ENCODE data around the gene E2F1. TPM values are rescaled to one million over a fixed set of nuclear protein-coding genes. Genes with fewer than 3 reads are reported as not detected.

Gene E2F1
- total RNA-seq, 2 experiments from 2014 or later = 128 to 148 TPM

DNA sequence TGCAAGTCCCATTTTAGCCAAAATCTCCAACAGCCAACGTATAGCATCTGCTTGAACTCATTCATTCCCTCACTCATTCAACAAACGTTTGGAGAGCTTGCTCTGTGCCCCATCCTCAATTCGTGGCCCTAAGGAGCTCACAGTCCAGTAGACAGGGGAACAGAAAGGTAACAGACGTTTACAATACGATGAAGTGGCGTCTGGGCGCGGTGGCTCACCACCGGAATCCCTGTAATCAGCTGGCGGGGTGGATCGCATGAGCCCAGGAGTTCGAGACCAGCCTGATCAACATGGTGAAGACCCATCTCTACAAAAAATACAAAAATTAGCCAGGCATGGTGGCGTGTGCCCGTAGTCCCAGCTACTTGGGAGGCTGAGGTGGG, 790 bp upstream of the E2F1 start:
- H3K4me1 ChIP-seq (ENCODE audit: insufficient read depth, low read length, poor library complexity, severe bottlenecking) = peaks cover 64% of the 10 kb centered on the region
- peaks cover 33% of the 10 kb centered on the region for H3K79me2 ChIP-seq (ENCODE audit: insufficient read depth, low read depth, low read length)
- BruUV-seq (replicated peaks) = TSS peak; percentile 67
- peak overlapping the region; percentile 24 for H3K27ac ChIP-seq (ENCODE audit: low read depth, low read length, poor library complexity, severe bottlenecking)
- ChIA-PET CTCF (ENCODE audit: unreplicated experiment) (no interaction called here), POLR2A (interaction anchor here (0.6 to 1.3 kb wide), 3 partner anchors 22 to 285 kb away, joined by 3 read pairs; partner anchors contain the start of genes CDK5RAP1 and PXMP4)
- no peak for DNase-seq (ENCODE audit: low spot score)
- H3K9me3 ChIP-seq (ENCODE audit: low read length) = no peaks in the 10 kb centered on the region
- peaks cover 32% of the 10 kb centered on the region for H3K36me3 ChIP-seq (ENCODE audit: insufficient read depth, low read length)
- intact Hi-C loops (cut with micrococcal nuclease; ENCODE audit: unreplicated experiment) = loop anchor here (1.0 to 10.0 kb wide), 5 partner anchors 44 to 1928 kb away; partner anchors contain the start of genes EIF2S2, SPAG4 and ZNF341
- no peak for TF ChIP-seq EZH2phosphoT487 (IDR thresholded peaks at IDR 0.05; ENCODE audit: borderline replicate concordance, low read depth, low read length)
- TF ChIP-seq, protein P1, sequence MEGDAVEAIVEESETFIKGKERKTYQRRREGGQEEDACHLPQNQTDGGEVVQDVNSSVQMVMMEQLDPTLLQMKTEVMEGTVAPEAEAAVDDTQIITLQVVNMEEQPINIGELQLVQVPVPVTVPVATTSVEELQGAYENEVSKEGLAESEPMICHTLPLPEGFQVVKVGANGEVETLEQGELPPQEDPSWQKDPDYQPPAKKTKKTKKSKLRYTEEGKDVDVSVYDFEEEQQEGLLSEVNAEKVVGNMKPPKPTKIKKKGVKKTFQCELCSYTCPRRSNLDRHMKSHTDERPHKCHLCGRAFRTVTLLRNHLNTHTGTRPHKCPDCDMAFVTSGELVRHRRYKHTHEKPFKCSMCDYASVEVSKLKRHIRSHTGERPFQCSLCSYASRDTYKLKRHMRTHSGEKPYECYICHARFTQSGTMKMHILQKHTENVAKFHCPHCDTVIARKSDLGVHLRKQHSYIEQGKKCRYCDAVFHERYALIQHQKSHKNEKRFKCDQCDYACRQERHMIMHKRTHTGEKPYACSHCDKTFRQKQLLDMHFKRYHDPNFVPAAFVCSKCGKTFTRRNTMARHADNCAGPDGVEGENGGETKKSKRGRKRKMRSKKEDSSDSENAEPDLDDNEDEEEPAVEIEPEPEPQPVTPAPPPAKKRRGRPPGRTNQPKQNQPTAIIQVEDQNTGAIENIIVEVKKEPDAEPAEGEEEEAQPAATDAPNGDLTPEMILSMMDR (conservative IDR thresholded peaks at IDR 0.05; ENCODE audit: low read length) = no peak
- peak overlapping the region; percentile 64 for H3K4me2 ChIP-seq (ENCODE audit: low read length)
- peak overlapping the region; percentile 54; the same call in 1 of the 2 replicates for H2AFZ ChIP-seq (ENCODE audit: low read length)
- H4K20me1 ChIP-seq (ENCODE audit: insufficient read depth, low read length) = peaks cover 14% of the 10 kb centered on the region
- no peaks in the 10 kb centered on the region for H3K9me2 ChIP-seq (ENCODE audit: insufficient read depth, low read length)
- peak overlapping the region; percentile 41 for H3K4me3 ChIP-seq (ENCODE audit: low read depth, low read length, poor library complexity, severe bottlenecking)

DNA sequence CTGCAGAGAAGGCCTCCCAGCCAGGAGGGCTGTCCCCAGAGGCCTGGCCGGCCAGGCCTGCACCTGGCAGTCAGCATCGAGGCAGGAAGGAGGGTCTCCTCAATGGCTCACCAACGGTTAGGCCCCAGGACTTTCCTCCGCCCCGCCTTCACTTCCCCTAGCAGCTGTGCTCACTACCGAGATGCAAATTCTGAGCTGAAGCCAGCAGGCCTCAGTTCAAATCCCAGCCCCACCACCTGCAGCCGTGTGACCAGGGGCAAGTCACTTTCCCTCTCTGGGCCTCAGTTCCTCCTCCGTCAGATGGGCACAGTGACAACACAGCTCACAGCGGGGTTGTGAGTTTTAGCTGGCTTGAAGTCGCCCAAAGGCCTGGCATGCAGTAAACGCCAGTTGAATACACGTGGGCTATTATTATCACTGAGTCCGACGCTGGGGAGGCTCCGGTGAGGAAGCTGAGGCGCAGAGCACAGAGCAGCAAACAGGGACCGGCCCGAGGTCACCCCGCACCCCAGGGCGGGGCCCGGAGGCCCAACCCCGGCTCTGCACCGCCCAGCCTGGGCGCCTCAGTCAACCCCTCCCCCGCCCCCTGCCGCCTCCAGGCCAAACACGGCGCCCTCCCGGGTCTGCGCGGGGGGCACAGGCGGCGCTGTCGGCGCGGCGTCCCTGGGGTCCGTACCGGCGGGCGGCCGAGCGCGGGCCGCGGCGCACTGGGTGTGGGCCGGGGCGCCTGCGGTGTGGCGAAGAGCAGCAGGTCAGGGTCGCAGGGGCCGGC, 671 bp downstream of the E2F1 start:
- Histone ChIP-seq H3K9me2 (ENCODE audit: insufficient read depth, low read length) (no peaks in the 10 kb centered on the region), H3K4me1 (ENCODE audit: insufficient read depth, low read length, poor library complexity, severe bottlenecking) (peaks cover 79% of the 10 kb centered on the region), H3K79me2 (ENCODE audit: insufficient read depth, low read depth, low read length) (peaks cover 47% of the 10 kb centered on the region), H3K36me3 (ENCODE audit: insufficient read depth, low read length) (peaks cover 44% of the 10 kb centered on the region), H3K4me2 (ENCODE audit: low read length) (peak overlapping the region; percentile 97), H3K4me3 (ENCODE audit: low read depth, low read length, poor library complexity, severe bottlenecking) (peak overlapping the region; percentile 90), H4K20me1 (ENCODE audit: insufficient read depth, low read length) (peaks cover 23% of the 10 kb centered on the region), H2AFZ (ENCODE audit: low read length) (no peak overlapping the region), H3K9me3 (ENCODE audit: low read length) (no peaks in the 10 kb centered on the region), H3K27ac (ENCODE audit: low read depth, low read length, poor library complexity, severe bottlenecking) (peak overlapping the region; percentile 94)
- CTCF ChIA-PET (ENCODE audit: unreplicated experiment) = interaction anchor here (0.7 to 1.3 kb wide), 4 partner anchors 17 to 555 kb away, joined by 3 to 9 read pairs (median 4); no protein-coding TSS in a partner anchor
- POLR2A ChIA-PET = interaction anchor here (0.6 to 2.1 kb wide), 9 partner anchors 8 to 117 kb away, joined by 3 to 6 read pairs (median 4); partner anchors contain the start of gene ACTL10
- BruUV-seq (replicated peaks) = no TSS peak
- no peak for TF ChIP-seq EZH2phosphoT487 (IDR thresholded peaks at IDR 0.05; ENCODE audit: borderline replicate concordance, low read depth, low read length)
- TF ChIP-seq, protein P1 (conservative IDR thresholded peaks at IDR 0.05; ENCODE audit: low read length) = no peak
- intact Hi-C loops (cut with micrococcal nuclease; ENCODE audit: unreplicated experiment) = loop anchor here (1.0 to 10.0 kb wide), 6 partner anchors 19 to 1929 kb away; partner anchors contain the start of genes ACTL10, EIF2S2, SPAG4 and ZNF341
- peak; percentile 98 for DNase-seq (ENCODE audit: low spot score)

Measured in OCI-LY7 (cell line).